Esophagus (tissue), 2 donors: ENCODE measurements around the gene MLLT3. TPM values are rescaled to one million over a fixed set of nuclear protein-coding genes. Genes with fewer than 3 reads are reported as not detected.
"Not testable (repeated sequence)": the region's sequence is repeated elsewhere in the genome, so short reads cannot be mapped to it uniquely, and the experiment has no call there.

Experiments
- H3K27ac ChIP-seq, 2 donors: one replicate each; pipeline ENCODE4 v1.5.1; 2013; ENCODE audit warnings: low read depth in 2 of 2, mild to moderate bottlenecking in 2 of 2, inconsistent platforms in 1 of 2, low read length in 1 of 2, moderate library complexity in 1 of 2
- H3K27me3 ChIP-seq, 2 donors: one replicate each; pipeline ENCODE4 v1.6.1; 2013; ENCODE audit warnings: low read length in 2 of 2, control low read depth in 1 of 2, mild to moderate bottlenecking in 1 of 2; ENCODE audit not compliant: insufficient read depth in 2 of 2, control insufficient read depth in 1 of 2
- H3K36me3 ChIP-seq, 2 donors: one replicate each; pipeline ENCODE4 v1.6.1; 2013; ENCODE audit warnings: low read length in 1 of 2; ENCODE audit not compliant: control insufficient read depth in 2 of 2, insufficient read depth in 2 of 2
- H3K4me1 ChIP-seq, 2 donors: one replicate each; pipeline ENCODE4 v1.6.1; 2013; ENCODE audit warnings: low read length in 1 of 2; ENCODE audit not compliant: control insufficient read depth in 2 of 2, insufficient read depth in 2 of 2
- H3K4me3 ChIP-seq, 2 donors: one replicate each; pipeline ENCODE4 v1.5.1; 2013; ENCODE audit warnings: low read length in 2 of 2, mild to moderate bottlenecking in 2 of 2, low read depth in 1 of 2, moderate library complexity in 1 of 2
- H3K9me3 ChIP-seq, 2 donors: one replicate each; pipeline ENCODE4 v1.6.1; 2013; ENCODE audit warnings: mild to moderate bottlenecking in 2 of 2, low read depth in 1 of 2, low read length in 1 of 2, moderate library complexity in 1 of 2; ENCODE audit not compliant: control insufficient read depth in 2 of 2, insufficient read depth in 1 of 2
- WGBS, 2 donors: extraction: QIAGEN DNeasy Blood & Tissue Kit; methylation state at CpG; one replicate each; pipeline ENCODE4 v1.1.7; 2013; 5-methylcytosine and 5-hydroxymethylcytosine counted together
- polyA plus RNA-seq, 2 donors: library from polyadenylated mRNA; stranded (reverse); fragments of 200-250 nt; gene quantifications; one replicate each; pipeline ENCODE4 v1.2.3, GENCODE V29; 2013
- donor health status: healthy with polysubstance abuse.
- donor health status: Bipolar disorder and iron deficiency.

MLLT3 gene
- polyA plus RNA-seq, 2 donors: 4.6 to 5.0 TPM

- no peak overlapping the region for H3K4me3 ChIP-seq
- 83 to 87% methylated on average over 4 of the region's 4 CpGs for WGBS, 2 donors
- no peak overlapping the region for H3K27ac ChIP-seq
- H3K27me3 ChIP-seq: no peaks in the 10 kb centered on the region
- H3K4me1 ChIP-seq: no peaks in the 10 kb centered on the region
- H3K9me3 ChIP-seq: no peaks in the 10 kb centered on the region
- H3K36me3 ChIP-seq: no peaks in the 10 kb centered on the region
Measured at GRCh38 chr9:20591223-20591622, 31.1 kb downstream of the MLLT3 start.

- Histone ChIP-seq H3K4me3 (no peak overlapping the region), H3K4me1 (no peaks in the 10 kb centered on the region), H3K27me3 (no peaks in the 10 kb centered on the region), H3K9me3 (no peaks in the 10 kb centered on the region), H3K27ac (no peak overlapping the region), H3K36me3 (no peaks in the 10 kb centered on the region)
- 82 to 88% methylated on average over 7 of the region's 7 CpGs for whole genome bisulfite sequencing, 2 donors
Measured at GRCh38 chr9:20584968-20585643, 37.2 kb downstream of the MLLT3 start.

- H3K36me3 ChIP-seq, H3K4me1 ChIP-seq, H3K27ac ChIP-seq, H3K9me3 ChIP-seq, H3K4me3 ChIP-seq, H3K27me3 ChIP-seq: not testable (repeated sequence)
- WGBS, 2 donors: 87 to 91% methylated on average over 4 of the region's 4 CpGs
Measured at GRCh38 chr9:20583088-20583487, 39.2 kb downstream of the MLLT3 start.

- Histone ChIP-seq H3K4me1 (no peaks in the 10 kb centered on the region), H3K9me3 (no peaks in the 10 kb centered on the region), H3K4me3 (no peak overlapping the region), H3K27me3 (no peaks in the 10 kb centered on the region), H3K36me3 (no peaks in the 10 kb centered on the region), H3K27ac (no peak overlapping the region)
- 81 to 83% methylated on average over 3 of the region's 3 CpGs for WGBS, 2 donors
Measured at GRCh38 chr9:20582150-20582549, 40.1 kb downstream of the MLLT3 start.

- no peaks in the 10 kb centered on the region for H3K9me3 ChIP-seq
- H3K27ac ChIP-seq: peak overlapping the region in 1 of 2 donors; percentile 34
Measured at GRCh38 chr9:20580673-20581072, 41.6 kb downstream of the MLLT3 start.

GRCh38 chr9:20579524-20580314 lies 42.6 kb downstream of the MLLT3 start:
- WGBS, 2 donors: 91 to 97% methylated on average over 2 of the region's 2 CpGs
- Histone ChIP-seq H3K9me3 (no peaks in the 10 kb centered on the region), H3K27me3 (no peaks in the 10 kb centered on the region), H3K4me3 (no peak overlapping the region), H3K36me3 (no peaks in the 10 kb centered on the region), H3K4me1 (no peaks in the 10 kb centered on the region), H3K27ac (peak overlapping the region; percentile 24 to 42)

More at GRCh38 chr9:20580673-20581072, 41.6 kb downstream of the MLLT3 start:
- H3K27me3 ChIP-seq: no peaks in the 10 kb centered on the region
- no peaks in the 10 kb centered on the region for H3K36me3 ChIP-seq
- WGBS, 2 donors: 42 to 48% methylated on average over 2 of the region's 2 CpGs
- peak overlapping the region in 1 of 2 donors; percentile 27 for H3K4me3 ChIP-seq
- H3K4me1 ChIP-seq: no peaks in the 10 kb centered on the region

GRCh38 chr9:20573023-20573422 lies 49.3 kb downstream of the MLLT3 start:
- Histone ChIP-seq H3K9me3 (no peaks in the 10 kb centered on the region), H3K4me3 (no peak overlapping the region), H3K27ac (no peak overlapping the region), H3K36me3 (no peaks in the 10 kb centered on the region), H3K4me1 (no peaks in the 10 kb centered on the region), H3K27me3 (no peaks in the 10 kb centered on the region)
- WGBS, 2 donors: 90 to 92% methylated on average over 4 of the region's 4 CpGs

GRCh38 chr9:20570756-20571155 lies 51.5 kb downstream of the MLLT3 start:
- no peak overlapping the region for H3K27ac ChIP-seq
- no peak overlapping the region for H3K4me3 ChIP-seq
- no peaks in the 10 kb centered on the region for H3K4me1 ChIP-seq
- H3K9me3 ChIP-seq: no peaks in the 10 kb centered on the region
- no peaks in the 10 kb centered on the region for H3K36me3 ChIP-seq
- WGBS, 2 donors: 42 to 61% methylated on average over 1 of the region's 1 CpG
- no peaks in the 10 kb centered on the region for H3K27me3 ChIP-seq

- Histone ChIP-seq H3K9me3 (no peaks in the 10 kb centered on the region), H3K4me1 (no peaks in the 10 kb centered on the region), H3K27ac (no peak overlapping the region), H3K27me3 (no peaks in the 10 kb centered on the region), H3K4me3 (no peak overlapping the region), H3K36me3 (no peaks in the 10 kb centered on the region)
- 56 to 68% methylated on average over 1 of the region's 1 CpG for WGBS, 2 donors
Measured at GRCh38 chr9:20570087-20570486, 52.2 kb downstream of the MLLT3 start.

GRCh38 chr9:20569525-20569924 lies 52.8 kb downstream of the MLLT3 start:
- Histone ChIP-seq H3K27ac (peak overlapping the region in 1 of 2 donors; percentile 30), H3K9me3 (no peaks in the 10 kb centered on the region), H3K36me3 (no peaks in the 10 kb centered on the region), H3K4me3 (no peak overlapping the region), H3K4me1 (no peaks in the 10 kb centered on the region), H3K27me3 (no peaks in the 10 kb centered on the region)
- 76 to 77% methylated on average over 5 of the region's 5 CpGs for WGBS, 2 donors
